Nephron (organoid): ENCODE data around the gene PLA2G6.

Experiments used
- H3K27ac Mint-ChIP-seq, 3 experiments: 2 replicates each; pipeline ENCODE4 v1.8.0; 2020; ENCODE audit warnings: mixed read lengths in 3 of 3, mild to moderate bottlenecking in 2 of 3, moderate library complexity in 1 of 3
- H3K27me3 Mint-ChIP-seq: 2 replicates; pipeline ENCODE4 v1.8.0; 2021; ENCODE audit warnings: low read depth, mild to moderate bottlenecking, moderate library complexity, mixed read lengths
- H3K36me3 Mint-ChIP-seq: 2 replicates; pipeline ENCODE4 v1.8.0; 2020; ENCODE audit warnings: low read depth, mixed read lengths
- H3K4me1 Mint-ChIP-seq: 2 replicates; pipeline ENCODE4 v1.8.0; 2020; ENCODE audit warnings: mixed read lengths
- H3K4me3 Mint-ChIP-seq, 3 experiments: 2 replicates each; pipeline ENCODE4 v1.8.0; 2020; ENCODE audit warnings: mild to moderate bottlenecking in 3 of 3, mixed read lengths in 3 of 3, moderate library complexity in 2 of 3
- H3K9me3 Mint-ChIP-seq: 2 replicates; pipeline ENCODE4 v1.8.0; 2020; ENCODE audit warnings: mixed read lengths
- TF ChIP-seq, protein P1 (sequence below), 3 experiments: fragments of 200-600 bp; sonication (generic); IDR thresholded peaks; one replicate each; pipeline ENCODE4 v1.5.0; 2021; ENCODE audit warnings: antibody characterized with exemption in 3 of 3; ENCODE audit not compliant: unreplicated experiment in 3 of 3

PLA2G6 gene

GRCh38 chr22:38108561-38109319 lies 72.9 kb downstream of the PLA2G6 start:
- no peaks in the 10 kb centered on the region for H3K4me1 Mint-ChIP-seq

DNA sequence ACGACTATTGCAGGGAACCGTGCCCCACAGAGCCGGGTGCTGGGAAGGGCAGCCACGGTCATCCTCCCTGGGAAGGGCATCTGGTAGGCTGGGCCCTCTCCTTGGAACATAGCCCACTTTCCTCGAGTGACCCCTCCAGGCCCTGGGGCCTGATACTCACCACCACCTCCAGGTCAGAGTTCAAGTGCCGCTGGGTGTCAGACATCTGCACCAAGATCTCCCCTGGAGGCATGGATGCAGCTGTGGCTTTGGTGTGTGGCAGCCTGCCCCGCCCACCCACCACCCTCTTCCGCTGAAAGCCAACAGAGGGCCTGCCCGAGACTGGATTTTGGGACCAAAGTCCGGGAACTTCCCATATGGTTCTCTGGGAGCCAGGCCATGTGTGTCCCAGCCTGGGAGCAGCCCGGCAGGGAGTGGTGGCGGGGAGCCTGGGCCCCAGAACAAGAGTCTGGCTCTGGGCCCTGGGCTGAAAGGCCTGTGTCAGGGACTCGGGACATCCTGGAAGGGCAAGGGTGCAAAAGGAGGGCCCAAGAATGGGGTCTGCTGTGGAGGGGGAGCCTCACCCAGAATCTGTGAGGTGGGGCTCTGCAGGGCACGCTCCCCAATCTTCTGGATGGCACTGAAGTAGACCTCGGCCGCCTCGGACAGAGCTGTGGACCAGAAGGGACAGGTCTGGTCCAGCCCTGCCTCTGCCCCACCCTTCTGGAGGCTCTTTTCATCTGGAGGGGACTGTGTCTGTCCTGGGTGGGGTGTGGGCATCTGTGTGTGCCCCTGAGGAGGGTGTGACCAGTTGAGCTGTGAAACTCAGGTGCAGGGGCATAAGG lies 73.7 kb downstream of the PLA2G6 start:
- H3K36me3 Mint-ChIP-seq = no peaks in the 10 kb centered on the region
- no peaks in the 10 kb centered on the region for H3K9me3 Mint-ChIP-seq
- peaks cover 7% of the 10 kb centered on the region for H3K27me3 Mint-ChIP-seq
- no peak overlapping the region for H3K4me3 Mint-ChIP-seq
- no peak overlapping the region for H3K27ac Mint-ChIP-seq
- TF ChIP-seq, protein P1, sequence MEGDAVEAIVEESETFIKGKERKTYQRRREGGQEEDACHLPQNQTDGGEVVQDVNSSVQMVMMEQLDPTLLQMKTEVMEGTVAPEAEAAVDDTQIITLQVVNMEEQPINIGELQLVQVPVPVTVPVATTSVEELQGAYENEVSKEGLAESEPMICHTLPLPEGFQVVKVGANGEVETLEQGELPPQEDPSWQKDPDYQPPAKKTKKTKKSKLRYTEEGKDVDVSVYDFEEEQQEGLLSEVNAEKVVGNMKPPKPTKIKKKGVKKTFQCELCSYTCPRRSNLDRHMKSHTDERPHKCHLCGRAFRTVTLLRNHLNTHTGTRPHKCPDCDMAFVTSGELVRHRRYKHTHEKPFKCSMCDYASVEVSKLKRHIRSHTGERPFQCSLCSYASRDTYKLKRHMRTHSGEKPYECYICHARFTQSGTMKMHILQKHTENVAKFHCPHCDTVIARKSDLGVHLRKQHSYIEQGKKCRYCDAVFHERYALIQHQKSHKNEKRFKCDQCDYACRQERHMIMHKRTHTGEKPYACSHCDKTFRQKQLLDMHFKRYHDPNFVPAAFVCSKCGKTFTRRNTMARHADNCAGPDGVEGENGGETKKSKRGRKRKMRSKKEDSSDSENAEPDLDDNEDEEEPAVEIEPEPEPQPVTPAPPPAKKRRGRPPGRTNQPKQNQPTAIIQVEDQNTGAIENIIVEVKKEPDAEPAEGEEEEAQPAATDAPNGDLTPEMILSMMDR (IDR thresholded peaks at IDR 0.05; ENCODE audit: unreplicated experiment in 3 of 3) = no peak
- H3K4me1 Mint-ChIP-seq = no peaks in the 10 kb centered on the region

More at GRCh38 chr22:38108561-38109319, 72.9 kb downstream of the PLA2G6 start:
- TF ChIP-seq, protein P1 (IDR thresholded peaks at IDR 0.05; ENCODE audit: unreplicated experiment in 3 of 3) = no peak
- Mint-ChIP-seq H3K36me3 (no peaks in the 10 kb centered on the region), H3K9me3 (no peaks in the 10 kb centered on the region), H3K4me3 (no peak overlapping the region), H3K27me3 (peaks cover 11% of the 10 kb centered on the region), H3K27ac (no peak overlapping the region)

DNA sequence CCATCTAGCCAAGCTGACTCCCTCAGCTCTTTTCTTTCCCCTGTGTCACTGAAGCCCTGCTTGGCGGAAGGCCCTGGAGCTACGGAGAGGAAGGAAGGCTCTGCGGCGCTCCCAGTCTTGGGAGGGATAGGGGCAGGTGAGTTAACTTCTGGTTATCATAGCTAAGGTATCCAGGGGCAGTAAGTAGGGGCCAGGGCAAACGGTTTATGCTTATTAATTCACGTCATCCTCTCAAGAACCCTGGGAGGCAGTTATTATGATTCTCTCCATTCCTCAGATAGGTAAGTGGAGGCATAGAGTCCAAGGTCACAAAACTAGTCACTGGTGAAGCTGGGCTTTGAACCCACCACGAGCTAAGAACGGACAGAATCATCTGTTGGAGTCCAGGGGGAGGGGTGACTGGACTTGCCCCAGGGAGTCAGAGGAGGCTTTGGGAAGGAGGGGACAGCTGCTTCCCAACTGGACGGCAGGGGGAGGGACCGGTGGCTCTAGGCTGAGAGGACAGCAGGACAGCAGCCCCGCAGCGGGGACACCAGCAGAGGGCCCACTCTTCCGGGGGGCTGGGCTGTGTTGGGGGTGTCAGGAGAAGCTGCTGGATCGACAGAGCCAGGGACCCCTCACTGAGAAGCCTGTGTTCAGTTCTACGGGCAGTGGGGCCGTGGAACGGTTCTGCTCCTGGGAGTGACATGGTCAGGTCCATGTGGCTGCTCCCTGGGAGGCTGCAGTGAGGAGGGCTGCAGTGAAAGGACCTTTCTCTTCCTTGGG lies 74.6 kb downstream of the PLA2G6 start:
- H3K4me3 Mint-ChIP-seq = no peak overlapping the region
- H3K9me3 Mint-ChIP-seq = no peaks in the 10 kb centered on the region
- no peaks in the 10 kb centered on the region for H3K36me3 Mint-ChIP-seq
- no peak overlapping the region for H3K27ac Mint-ChIP-seq
- peaks cover 7% of the 10 kb centered on the region for H3K27me3 Mint-ChIP-seq
- no peaks in the 10 kb centered on the region for H3K4me1 Mint-ChIP-seq
- TF ChIP-seq, protein P1 (IDR thresholded peaks at IDR 0.05; ENCODE audit: unreplicated experiment in 3 of 3) = no peak

- no peaks in the 10 kb centered on the region for H3K9me3 Mint-ChIP-seq
- H3K27ac Mint-ChIP-seq = no peak overlapping the region
- TF ChIP-seq, protein P1 (IDR thresholded peaks at IDR 0.05; ENCODE audit: unreplicated experiment in 3 of 3) = no peak
- H3K36me3 Mint-ChIP-seq = no peaks in the 10 kb centered on the region
- peaks cover 11% of the 10 kb centered on the region for H3K27me3 Mint-ChIP-seq
- no peaks in the 10 kb centered on the region for H3K4me1 Mint-ChIP-seq
- H3K4me3 Mint-ChIP-seq = no peak overlapping the region
These were observed 77.5 kb downstream of the PLA2G6 start for GRCh38 chr22:38104084-38104483.

- no peaks in the 10 kb centered on the region for H3K9me3 Mint-ChIP-seq
- peaks cover 9% of the 10 kb centered on the region for H3K27me3 Mint-ChIP-seq
- H3K4me1 Mint-ChIP-seq = peaks cover 3% of the 10 kb centered on the region
- H3K36me3 Mint-ChIP-seq = no peaks in the 10 kb centered on the region
- TF ChIP-seq, protein P1 (IDR thresholded peaks at IDR 0.05; ENCODE audit: unreplicated experiment in 3 of 3) = no peak
- no peak overlapping the region for H3K27ac Mint-ChIP-seq
- H3K4me3 Mint-ChIP-seq = no peak overlapping the region
These were observed 78.0 kb downstream of the PLA2G6 start for GRCh38 chr22:38103641-38104040.
